Stimulated activated CD8-positive, alpha-beta memory T cell treated with anti-CD3 and anti-CD28 coated beads, Interleukin-12 subunit alpha, Interleukin-12 subunit beta, amount 100 ng/mL, for 24 hours (primary cell): Measurements from ENCODE around the gene TBL2.
"Not testable (repeated sequence)": the region's sequence is repeated elsewhere in the genome, so short reads cannot be mapped to it uniquely, and the experiment has no call there.

Experiments used
- DNase-seq: peaks from one replicate; pipeline ENCODE4 v3.0.0-alpha.2; 2020; ENCODE audit errors: extremely low read depth

TBL2 gene

GRCh38 chr7:73570521-73570920 lies 7.9 kb downstream of the TBL2 start:
- no peak for DNase-seq

DNA sequence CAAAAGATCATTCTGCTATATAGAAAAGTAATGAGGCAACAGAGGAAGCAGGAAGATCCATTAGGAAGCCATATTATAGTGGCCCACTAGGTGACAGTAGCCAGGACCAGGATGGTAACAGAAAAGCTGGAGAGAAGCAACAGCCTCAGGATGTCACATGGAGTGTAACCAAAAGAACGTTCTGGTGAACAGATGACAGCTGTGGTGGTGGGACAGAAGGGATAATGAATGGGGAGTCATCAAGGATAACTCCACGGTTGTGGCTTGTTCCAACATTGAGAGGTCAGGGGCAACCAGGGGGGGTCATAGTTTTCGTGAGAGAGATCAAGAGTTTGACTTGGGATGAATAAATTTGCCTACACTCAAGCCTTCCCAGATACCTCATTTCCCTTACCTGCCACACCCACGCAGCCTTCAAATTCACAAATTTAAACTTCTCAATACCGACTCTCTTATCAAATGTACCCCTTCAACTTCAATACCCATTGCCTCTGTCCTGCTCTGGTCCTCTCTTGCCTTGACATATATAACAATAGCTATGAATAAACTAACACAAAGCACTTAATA lies 9.3 kb downstream of the TBL2 start:
- no peak for DNase-seq

- DNase-seq: no peak
Observed at GRCh38 chr7:73567846-73568685, 10.3 kb downstream of the TBL2 start.

- no peak for DNase-seq
Observed at GRCh38 chr7:73567140-73567539, 11.2 kb downstream of the TBL2 start.

DNA sequence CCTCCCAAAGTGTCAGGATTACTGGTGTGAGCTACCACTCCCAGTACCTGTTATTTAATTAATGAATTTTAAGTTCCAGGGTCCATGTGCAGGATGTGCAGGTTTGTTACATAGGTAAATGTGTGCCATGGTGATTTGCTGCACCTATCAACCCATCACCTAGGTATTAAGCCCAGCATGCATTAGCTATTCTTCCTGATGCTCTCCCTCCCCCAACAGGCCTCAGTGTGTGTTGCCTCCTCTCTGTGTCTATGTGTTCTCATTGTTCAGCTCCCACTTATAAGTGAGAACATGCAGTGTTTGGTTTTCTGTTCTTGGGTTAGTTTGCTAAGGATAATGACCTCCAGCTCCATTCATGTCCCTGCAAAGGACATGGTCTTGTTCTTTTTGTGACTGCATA lies 11.9 kb downstream of the TBL2 start:
- not testable (repeated sequence) for DNase-seq

- DNase-seq: no peak
Observed at GRCh38 chr7:73565675-73566340, 12.6 kb downstream of the TBL2 start.

GRCh38 chr7:73560109-73560835 lies 18.1 kb downstream of the TBL2 start:
- DNase-seq: no peak

DNA sequence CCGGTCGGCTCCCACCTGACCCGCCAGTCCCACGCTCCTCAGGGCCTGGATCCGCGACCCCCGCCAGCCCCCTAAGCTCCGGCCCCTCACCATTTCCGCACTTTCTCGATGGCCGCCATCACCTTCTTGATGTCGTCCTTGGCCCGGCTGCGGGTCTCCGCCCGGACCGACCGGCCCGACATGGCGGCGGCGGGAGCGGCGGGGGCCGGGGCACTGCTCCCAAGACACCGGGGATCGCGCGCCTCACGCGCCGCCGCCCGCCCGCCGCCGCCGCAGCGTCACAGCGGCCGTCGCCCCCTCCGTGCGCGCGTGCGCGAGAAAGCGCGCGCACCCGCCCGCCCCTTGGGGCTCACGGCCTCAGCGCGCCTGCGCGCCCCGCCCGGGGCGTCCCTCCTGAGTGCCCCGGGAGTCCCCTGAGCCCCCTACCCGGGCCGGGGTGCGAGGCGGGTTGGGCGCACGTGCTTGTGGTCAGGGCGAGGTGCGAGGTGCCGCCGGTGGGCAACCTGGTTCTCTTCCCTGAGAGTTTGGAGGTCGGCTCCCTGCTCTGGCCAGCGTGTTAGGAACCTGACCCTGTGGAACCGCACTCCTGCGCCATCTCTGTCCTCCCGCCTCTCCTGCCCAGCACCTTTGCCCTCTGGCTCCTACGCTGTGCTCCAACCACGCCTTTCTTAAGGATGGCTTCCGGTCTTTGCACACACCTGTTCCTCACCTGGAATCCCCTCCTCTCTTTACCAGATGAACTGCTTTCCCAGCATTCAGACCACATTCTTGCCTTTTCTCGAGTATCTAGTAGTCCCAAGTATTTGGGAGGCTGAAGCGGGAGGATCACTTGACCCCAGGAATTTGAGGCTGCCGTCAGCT lies 20.8 kb downstream of the TBL2 start, which contains the start of gene BCL7B:
TSS of gene BCL7B (minus strand) at position 294 of the 861 bp plus-strand sequence. CDS start at position 182, 112 bp downstream.
- peak; percentile 35 for DNase-seq

- peak; percentile 78 for DNase-seq
Observed at GRCh38 chr7:73557108-73557396, 21.3 kb downstream of the TBL2 start.

DNA sequence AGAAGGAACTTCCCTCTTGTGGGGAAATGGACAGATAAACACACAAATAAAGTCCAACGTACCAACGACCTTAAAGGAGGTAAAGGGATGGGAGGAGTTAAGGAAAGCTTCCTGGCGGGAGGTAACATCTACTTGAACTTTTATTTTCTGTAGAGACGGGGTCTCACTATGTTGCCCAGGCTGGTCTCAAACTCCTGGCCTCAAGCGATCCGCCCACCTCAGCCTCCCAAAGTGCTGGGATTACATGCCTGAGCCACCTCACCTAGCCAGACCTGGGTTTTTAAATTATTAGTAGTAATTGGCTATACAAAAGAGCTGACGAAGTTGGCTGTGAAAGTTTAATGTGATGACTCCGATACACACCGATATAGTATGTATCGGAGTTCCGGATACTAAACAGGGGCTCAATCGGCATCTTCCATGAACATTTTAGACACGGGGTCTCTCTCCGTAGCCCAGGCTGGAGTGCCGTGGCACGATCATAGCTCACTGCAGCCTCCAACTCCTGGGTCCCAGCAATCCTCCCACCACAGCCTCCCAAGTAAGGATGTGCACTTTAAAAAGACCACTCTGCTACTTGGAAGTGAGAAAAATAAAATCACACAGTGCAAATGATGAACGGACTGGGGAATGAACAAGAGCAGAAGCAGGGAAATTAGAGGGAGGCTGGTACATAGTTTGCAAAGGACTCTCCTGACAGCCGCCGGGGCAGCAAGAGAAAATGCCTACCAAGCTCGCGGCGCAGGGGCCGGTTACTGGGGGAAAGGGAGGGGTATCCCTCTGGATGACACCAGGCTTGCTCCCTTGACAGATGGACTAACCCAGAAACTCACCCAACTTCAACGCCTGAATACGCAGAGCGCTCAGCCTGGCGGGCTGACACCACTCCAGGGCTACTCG lies 21.9 kb downstream of the TBL2 start:
- no peak for DNase-seq

GRCh38 chr7:73555411-73555982 lies 22.9 kb downstream of the TBL2 start:
- no peak for DNase-seq

- DNase-seq: not testable (repeated sequence)
Observed at GRCh38 chr7:73550093-73550492, 28.3 kb downstream of the TBL2 start.

DNA sequence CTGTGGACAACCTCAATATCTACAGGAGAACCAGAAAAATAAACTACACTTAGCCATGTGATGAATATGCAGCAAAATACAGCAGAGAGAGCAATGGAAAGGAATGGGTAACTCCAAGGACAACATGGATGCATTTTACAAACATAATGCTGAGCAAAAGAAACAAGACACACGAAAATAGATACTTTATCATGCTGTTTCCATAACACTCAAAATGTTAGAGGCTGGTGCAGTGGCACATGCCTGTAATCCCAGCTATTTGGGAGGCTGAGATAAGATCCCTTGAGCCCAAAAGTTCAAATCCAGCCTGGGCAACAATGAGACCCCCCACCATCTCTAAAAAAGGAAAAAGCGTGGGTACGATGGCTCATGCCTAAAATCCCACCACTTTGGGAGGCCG lies 29.2 kb downstream of the TBL2 start:
- no peak for DNase-seq

- no peak for DNase-seq
Observed at GRCh38 chr7:73547841-73548240, 30.5 kb downstream of the TBL2 start.

DNA sequence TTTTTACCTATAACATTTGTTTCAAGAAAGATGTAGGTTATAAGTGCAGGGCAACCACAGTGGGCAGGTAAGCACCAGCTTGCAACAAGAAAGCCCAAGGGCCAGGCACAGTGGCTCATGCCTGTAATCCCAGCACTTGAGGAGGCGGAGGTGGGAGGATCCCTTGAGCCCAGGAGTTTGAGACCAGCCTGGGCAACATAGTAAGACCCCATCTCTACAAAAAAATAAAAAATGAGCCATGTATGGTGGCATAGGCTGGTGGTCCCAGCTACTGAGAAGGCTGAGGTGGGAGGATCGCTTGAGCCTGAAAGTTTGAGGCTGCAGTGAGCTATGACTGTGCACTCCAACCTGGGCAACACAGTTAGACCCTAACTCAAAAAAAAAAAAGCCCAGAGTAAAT lies 33.7 kb downstream of the TBL2 start:
- DNase-seq: no peak

- no peak for DNase-seq
Observed at GRCh38 chr7:73541722-73542121, 36.7 kb downstream of the TBL2 start.

GRCh38 chr7:73539709-73540108 lies 38.7 kb downstream of the TBL2 start:
- DNase-seq: no peak

DNA sequence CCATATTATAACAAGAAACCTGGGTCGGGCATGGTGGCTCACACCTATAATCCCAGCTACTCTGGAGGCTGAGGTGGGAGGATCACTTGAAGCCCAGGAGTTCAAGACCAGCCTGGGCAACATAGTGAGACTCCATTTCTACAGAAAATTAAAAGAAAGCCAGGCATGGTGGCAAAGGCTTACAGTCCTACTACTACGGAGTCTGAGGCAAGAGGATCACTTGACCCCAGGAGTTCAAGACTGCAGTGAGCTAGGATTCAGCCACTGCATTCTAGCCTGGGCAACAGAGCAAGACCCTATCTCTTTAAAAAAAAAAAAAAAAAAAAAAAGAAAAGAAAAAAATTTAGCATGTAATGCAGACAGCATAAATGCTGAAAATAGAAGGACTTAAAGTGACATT lies 39.9 kb downstream of the TBL2 start:
- not testable (repeated sequence) for DNase-seq

DNA sequence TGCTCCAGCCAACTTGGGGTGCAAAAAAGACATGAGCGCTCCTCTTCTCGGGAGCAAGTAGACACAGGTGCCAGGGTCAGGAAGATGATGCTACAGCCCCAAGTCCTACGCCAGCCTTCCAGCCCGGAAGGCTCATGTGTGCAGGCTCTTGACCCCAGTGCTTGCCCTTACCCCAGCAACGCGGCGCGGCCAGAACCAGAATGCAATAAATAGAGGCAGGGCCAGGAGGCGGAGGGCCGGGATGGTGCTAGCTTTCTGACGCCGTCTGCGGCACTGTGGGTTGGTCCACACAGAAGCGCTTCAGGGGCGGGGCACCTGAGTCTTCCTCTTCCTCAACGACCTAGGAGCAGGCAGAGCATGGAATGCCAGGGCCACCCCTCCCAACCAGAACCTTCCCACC lies 41.3 kb downstream of the TBL2 start:
- no peak for DNase-seq

DNA sequence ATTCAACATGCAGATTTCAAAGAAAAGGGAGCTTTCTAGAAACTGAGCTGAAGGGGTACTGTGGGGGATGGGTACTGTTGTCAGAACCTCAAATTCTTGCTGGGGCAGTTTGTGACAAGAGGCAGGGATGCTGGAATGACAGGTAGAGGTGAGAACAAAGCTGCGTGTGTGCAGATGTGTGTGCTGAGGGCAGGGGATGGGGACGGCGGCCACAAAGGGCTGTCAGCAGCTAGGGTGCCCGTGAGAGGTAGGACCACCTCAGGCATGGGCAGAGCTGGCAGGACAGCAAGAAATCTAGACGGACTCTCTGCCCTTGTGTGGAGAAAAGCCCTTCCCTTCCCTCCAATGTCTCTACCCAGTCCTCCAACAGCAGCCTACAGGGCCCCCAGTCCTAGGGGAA lies 41.9 kb downstream of the TBL2 start:
- DNase-seq: no peak
